CD4-positive, alpha-beta T cell treated with Interleukin-17A for 1 hour (primary cell): ENCODE measurements around the gene SEL1L3.
"Not testable (repeated sequence)": the region's sequence is repeated elsewhere in the genome, so short reads cannot be mapped to it uniquely, and the experiment has no call there.

ENCODE experiments used
- DNase-seq: peaks from one replicate; pipeline ENCODE4 v3.0.0-alpha.2; 2020

Gene SEL1L3

DNA sequence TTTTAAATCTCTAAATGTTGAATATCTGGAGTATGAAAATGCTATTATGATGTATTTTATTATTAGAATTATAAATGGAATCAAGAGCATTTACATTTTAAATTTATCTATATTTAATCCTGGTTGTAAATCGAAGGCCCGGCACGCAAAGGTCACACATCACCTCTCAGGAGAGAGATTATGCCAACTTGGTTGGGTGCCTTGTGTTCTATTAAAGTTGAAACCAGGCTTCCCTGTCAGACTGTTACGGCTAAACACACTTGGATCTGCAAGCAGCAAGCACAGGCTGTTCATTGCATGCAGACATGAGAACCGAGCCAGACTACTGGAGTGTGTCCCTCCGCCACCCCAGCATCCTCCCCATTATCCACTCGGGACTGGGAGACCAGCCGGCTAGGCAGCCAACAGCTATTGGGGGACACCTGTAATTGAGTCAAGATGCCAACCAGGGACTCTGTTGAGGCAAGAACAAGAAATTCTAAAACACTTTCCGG lies 16.4 kb upstream of the SEL1L3 start:
- DNase-seq: no peak

GRCh38 chr4:25878676-25879075 lies 15.9 kb upstream of the SEL1L3 start:
- DNase-seq: no peak

DNA sequence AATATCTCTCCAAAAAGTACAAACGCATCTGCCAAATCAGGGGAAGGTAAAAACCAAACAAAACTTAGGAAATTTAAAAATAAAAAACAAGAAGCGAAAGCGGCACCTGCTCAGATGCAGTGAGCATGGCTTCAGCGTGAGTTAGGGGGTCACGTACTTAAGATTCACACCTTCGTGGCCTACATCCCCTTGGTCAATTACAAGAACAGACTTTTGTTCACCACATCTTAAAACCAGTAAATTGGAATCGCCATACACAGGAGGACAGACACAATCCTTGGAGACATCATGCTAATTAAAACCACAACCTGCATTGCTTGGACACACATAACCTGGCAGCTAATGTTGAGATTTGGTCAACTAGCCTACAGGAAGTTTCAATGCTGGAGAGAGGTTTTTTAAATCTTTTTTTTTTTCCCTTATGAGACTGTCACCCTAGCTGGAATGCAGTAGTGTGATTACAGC lies 12.5 kb upstream of the SEL1L3 start:
- DNase-seq: no peak

DNA sequence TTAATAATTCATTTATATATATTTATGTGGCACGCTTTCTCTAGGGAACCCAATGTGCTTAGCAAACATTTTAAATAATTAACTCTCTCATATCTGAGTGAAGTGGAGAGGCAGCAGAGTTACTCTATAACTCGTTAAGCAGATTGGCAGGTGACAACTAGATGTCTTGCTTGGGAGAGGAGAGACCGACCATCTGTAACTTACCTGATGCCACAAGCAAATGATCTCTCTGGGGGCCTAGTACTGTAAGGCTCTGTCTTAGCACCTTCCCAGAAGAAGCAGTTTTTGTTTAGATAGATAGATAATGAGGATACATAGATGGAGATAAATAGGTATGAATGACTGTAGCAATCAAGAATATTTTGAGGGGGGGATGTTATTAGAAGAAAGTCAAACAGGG lies 11.9 kb upstream of the SEL1L3 start:
- DNase-seq: no peak

DNA sequence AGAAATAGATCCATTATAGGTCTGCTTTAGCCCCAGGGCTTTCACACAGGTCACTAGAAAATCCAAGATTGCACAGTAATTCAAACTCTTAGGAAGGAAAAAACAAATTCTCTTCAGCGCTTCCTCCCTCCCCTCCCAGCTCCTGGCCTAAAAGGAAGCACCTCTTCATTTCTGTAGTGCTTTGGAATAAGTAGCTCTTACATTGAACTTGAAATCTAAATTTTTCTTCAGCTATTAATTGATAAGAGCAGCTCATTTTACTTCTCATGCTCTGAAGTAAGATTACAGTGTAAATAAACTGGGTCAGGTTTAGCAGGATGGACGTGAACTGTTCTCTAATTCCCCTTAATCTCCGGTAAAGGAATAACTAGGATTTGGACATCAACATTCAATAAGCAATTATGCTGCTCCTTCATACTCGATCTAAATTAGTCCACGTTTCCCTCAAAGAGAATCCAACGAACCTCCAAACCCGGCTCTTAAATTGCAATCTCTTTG lies 10.9 kb upstream of the SEL1L3 start:
- DNase-seq: no peak

DNA sequence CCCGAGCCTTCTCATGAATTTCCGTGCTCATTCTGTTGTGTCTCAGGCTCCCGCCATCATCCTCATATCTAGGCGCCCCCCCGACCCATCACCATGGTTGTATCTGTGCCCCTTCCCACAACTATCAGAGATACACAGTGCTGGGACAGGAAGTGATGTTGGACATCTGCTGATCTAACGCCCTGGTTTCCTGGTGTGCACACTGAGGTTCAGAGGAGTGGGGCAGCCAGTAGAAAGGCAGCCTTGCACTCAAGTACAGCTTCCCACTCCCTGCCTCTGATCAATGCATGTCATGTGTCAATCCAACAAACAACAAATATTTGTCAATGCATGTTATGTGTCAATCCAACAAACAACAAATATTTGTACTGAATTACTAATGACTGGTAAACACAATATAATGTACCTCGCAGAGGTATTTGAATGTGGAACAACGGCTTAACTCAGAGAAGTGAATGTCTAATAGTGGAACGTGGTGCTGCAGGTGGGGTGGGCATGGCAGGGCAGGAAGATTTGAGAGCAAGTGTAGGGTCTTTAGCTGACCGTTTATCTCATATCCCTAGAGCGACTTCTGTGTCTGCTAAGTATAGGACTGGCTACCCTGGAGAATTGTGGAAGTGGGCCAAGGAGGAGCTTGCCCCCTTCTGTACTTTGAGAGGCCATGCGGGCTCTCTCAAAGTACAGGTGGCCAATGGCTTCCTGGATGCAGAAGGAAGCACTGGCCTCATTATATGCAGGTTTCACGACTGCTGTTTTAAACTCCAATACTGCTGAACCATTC lies 10.3 kb upstream of the SEL1L3 start:
- DNase-seq: no peak

DNA sequence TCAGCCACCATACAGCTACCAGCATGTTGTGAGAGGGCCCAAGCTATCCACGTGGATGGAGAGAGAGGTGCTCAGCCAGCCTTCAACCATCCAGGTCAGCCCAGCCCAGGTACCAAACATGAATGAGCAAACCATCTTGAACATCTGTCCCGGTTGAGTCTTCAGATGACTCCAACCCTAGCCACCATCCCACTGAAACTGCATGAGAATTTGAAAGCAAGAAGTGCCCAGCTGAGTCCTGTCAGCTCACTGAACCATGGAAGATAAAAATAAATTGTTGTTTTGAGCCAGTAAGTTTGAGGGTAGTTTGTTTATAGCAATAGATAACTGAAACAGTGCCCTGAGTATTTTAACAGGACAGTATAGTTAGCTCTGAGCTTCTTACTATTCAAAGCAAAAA lies 7.3 kb upstream of the SEL1L3 start:
- DNase-seq: no peak

DNA sequence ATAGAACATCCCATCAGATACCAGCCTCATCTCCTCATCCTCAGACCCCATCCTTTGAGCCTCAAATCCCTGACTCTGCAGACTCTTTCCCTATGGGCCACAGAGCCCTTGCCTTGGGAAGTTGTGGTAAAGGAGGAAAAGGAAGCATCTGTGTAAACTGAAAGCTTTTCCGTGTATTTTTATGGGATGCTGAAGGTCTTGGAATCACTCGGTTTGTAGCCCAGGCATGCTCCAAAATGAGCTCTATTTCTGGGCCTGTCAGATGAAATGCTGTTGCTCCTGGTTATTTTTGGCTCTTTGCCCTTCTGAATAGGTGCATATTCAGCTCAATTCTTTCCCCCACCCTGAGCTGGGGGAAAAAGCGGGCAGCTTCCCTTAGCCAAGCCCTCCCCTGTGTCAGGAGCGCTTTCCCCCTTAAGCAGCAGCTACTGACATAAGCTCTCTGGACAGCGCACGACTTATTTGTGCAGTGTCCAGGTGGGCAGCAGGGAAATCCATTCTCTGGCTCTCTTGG lies 5.0 kb upstream of the SEL1L3 start:
- no peak for DNase-seq

GRCh38 chr4:25866401-25866800 lies 3.6 kb upstream of the SEL1L3 start:
- not testable (repeated sequence) for DNase-seq

- no peak for DNase-seq
These were observed 2.8 kb upstream of the SEL1L3 start for GRCh38 chr4:25865586-25865985.

DNA sequence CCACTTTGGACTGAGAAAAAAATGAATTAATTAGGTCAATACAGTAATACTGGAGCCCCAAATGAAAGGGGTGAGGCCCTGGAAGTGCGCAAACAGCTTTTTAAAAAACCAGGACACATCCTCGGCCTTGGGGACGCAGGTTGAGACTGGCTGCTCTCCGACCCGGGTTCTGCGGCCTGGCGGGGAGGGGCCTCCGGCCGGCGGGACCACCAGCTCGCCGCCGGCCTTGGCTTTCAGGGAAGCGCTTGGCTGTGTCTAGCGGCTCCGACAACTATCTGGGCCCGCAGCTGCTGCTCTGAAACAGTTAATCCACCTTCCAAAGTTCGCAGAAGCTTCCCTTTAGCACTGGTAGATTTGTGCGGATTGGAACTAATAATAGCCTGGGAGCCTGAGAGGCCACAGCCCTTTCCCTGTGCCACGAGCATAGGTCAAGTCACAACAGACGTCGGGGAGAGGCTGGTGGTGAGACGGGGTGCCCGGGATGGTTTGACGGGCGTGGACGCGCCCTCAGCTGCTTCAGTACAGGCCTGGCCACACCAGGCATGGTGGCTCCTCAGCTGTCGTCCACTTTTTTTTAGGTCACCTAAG lies 1.1 kb upstream of the SEL1L3 start:
- DNase-seq: no peak

DNA sequence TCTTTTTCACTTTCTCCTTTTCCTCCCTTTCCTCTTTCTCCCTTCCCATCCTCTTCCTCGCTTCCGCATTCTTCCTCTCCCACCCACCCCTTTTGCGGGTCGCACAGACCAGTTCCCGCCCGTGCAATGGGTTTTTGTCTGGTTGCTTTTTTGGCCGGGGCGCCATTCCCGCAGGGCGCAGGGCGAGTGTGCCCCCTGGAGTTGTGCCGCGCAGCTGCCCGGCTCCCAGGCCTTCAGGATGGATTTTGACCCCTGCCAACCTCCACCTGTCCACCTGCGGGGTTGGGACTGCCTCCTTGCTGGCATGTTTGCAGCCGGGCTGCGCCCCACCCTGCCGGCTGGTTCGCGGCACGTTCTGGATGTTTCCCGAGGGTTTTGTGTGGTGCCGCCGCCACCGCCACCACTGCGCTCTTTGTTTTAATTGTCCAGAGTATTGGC lies 578 bp upstream of the SEL1L3 start:
- DNase-seq: peak; percentile 26

GRCh38 chr4:25861951-25862410 lies 807 bp downstream of the SEL1L3 start:
- DNase-seq: peak; percentile 38

GRCh38 chr4:25861280-25861950 lies 1.4 kb downstream of the SEL1L3 start:
- peak; percentile 22 for DNase-seq

DNA sequence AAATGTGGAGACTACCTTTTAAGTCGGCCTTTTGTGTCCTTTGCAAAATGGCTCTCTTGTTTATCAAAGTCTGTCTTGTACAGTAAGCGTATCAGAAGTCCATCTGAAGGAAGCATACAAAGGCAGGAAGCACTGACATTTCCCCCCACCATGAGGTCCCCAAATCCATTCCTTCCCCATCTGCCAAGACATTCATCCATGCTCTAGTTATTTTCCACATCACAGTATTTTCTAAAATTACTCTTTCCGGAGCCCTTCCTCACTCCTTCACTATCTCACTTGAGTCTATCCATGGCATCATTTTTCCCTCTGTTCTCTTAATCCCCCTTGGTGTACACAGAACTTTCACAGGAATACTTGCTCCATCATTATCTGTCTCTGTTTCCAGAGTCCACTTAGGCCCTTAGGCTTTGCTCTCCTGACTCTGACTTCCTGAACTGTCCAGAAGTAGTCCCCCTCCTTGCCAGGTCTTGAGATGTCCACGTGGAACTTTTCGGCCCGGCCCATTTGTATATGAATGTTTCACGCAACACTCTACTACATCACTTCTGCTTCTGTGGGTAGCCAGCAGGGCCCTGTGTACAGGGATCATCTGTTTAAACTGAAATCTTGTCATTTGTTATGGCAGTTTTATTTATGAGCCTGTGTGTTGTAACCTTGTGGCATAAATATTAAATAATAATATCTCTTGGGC lies 2.1 kb downstream of the SEL1L3 start:
- DNase-seq: peak; percentile 47

DNA sequence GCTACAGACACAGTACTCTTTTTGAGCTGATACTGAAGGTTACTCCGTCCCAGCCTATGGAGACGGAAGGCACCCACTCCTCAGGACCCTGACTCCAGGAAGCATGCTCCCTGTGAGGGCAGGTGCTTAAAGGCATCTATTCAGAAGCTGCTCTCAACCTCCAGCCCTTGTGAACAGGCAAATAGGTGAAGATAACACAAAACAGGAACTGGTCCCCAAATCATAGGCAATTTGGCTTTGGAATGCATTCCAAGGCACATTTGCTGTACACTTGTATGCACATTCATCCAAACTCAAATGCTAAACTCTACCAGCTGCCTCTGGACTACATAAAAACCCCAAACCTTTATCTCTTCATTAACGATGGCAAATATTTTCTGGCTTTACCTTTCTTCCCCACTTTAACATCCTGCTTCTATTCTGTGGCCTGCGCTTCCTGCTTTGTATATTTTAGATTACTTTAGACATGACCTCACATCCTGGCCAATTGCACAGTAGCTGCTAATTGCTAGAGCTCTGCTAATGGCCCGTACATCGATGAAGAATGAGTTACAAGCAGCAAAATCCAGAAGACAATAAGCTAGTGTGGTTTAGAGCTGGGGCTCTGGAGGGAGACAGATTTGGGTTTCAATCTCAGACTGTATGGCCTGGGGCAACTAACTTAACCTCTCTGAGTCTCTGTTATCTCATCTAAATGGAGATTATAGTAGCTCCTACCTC lies 3.2 kb downstream of the SEL1L3 start:
- DNase-seq: peak; percentile 78

- DNase-seq: no peak
These were observed 4.9 kb downstream of the SEL1L3 start for GRCh38 chr4:25857851-25858400.

GRCh38 chr4:25857403-25857802 lies 5.4 kb downstream of the SEL1L3 start:
- peak; percentile 25 for DNase-seq

- DNase-seq: no peak
These were observed 6.0 kb downstream of the SEL1L3 start for GRCh38 chr4:25856756-25857155.

DNA sequence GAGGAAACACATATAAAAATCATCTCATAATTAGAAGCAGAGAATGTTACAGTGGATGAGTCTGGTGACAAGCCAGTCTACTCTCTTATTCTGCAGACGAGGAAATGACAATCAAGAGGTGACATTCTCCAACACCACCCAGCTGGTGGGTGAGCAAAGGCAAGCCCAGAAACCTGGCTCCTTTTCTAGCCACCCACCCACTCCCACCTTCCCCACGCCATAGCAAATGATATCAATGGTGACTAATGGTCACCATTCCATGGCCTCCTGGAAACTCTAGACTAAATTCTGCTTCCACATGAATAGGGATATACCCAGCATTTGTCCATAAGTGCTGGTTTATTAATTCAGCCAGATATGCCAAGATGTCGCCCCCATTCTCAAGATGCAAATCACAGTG lies 10.7 kb downstream of the SEL1L3 start:
- no peak for DNase-seq

GRCh38 chr4:25847329-25847728 lies 15.5 kb downstream of the SEL1L3 start:
- no peak for DNase-seq
